GM19468 (cell line): ENCODE data around the gene HDGFL3.
"Not testable (repeated sequence)": the region's sequence is repeated elsewhere in the genome, so short reads cannot be mapped to it uniquely, and the experiment has no call there.

ENCODE experiments used
- ATAC-seq: cut with Tn5 transposase; IDR thresholded peaks from one replicate; pipeline ENCODE4 v1.9.1; 2021; ENCODE audit warnings: mild to moderate bottlenecking, moderate library complexity, moderate number of reproducible peaks; ENCODE audit not compliant: unreplicated experiment; ENCODE audit errors: extremely low read depth

The HDGFL3 gene

GRCh38 chr15:83142151-83142550 is 65.5 kb downstream of the HDGFL3 start:
- ATAC-seq = not testable (repeated sequence)

- ATAC-seq = no peak
Measured at GRCh38 chr15:83132861-83133523, 74.6 kb downstream of the HDGFL3 start.

- ATAC-seq = no peak
Measured at GRCh38 chr15:83129791-83130190, 77.8 kb downstream of the HDGFL3 start.

- ATAC-seq = no peak
Measured at GRCh38 chr15:83127547-83128150, 80.0 kb downstream of the HDGFL3 start.

GRCh38 chr15:83123529-83123928 is 84.1 kb downstream of the HDGFL3 start:
- ATAC-seq = no peak

GRCh38 chr15:83119968-83120581 is 87.5 kb downstream of the HDGFL3 start:
- ATAC-seq = no peak

GRCh38 chr15:83118968-83119367 is 88.7 kb downstream of the HDGFL3 start:
- ATAC-seq = no peak

- no peak for ATAC-seq
Measured at GRCh38 chr15:83118291-83118827, 89.3 kb downstream of the HDGFL3 start.

- no peak for ATAC-seq
Measured at GRCh38 chr15:83115831-83116565, 91.6 kb downstream of the HDGFL3 start.

GRCh38 chr15:83115410-83115809 is 92.2 kb downstream of the HDGFL3 start:
- no peak for ATAC-seq

- ATAC-seq = no peak
Measured at GRCh38 chr15:83114856-83115255, 92.8 kb downstream of the HDGFL3 start.

GRCh38 chr15:83113881-83114674 is 93.5 kb downstream of the HDGFL3 start:
- no peak for ATAC-seq

GRCh38 chr15:83112956-83113299 is 94.7 kb downstream of the HDGFL3 start:
- no peak for ATAC-seq

- ATAC-seq = no peak
Measured at GRCh38 chr15:83112233-83112955, 95.2 kb downstream of the HDGFL3 start.

GRCh38 chr15:83111149-83111548 is 96.5 kb downstream of the HDGFL3 start:
- no peak for ATAC-seq

- ATAC-seq = no peak
Measured at GRCh38 chr15:83110381-83110780, 97.2 kb downstream of the HDGFL3 start.

GRCh38 chr15:83109532-83109931 is 98.1 kb downstream of the HDGFL3 start:
- ATAC-seq = no peak

- peak; percentile 56 for ATAC-seq
Measured at GRCh38 chr15:83108266-83109219, 99.1 kb downstream of the HDGFL3 start.
